HG03097 (cell line): ENCODE measurements around the gene ZNF212.

ENCODE experiments used
- ATAC-seq: cut with Tn5 transposase; IDR thresholded peaks from one replicate; pipeline ENCODE4 v1.9.1; 2021; ENCODE audit not compliant: unreplicated experiment, low FRiP score

The ZNF212 gene

DNA sequence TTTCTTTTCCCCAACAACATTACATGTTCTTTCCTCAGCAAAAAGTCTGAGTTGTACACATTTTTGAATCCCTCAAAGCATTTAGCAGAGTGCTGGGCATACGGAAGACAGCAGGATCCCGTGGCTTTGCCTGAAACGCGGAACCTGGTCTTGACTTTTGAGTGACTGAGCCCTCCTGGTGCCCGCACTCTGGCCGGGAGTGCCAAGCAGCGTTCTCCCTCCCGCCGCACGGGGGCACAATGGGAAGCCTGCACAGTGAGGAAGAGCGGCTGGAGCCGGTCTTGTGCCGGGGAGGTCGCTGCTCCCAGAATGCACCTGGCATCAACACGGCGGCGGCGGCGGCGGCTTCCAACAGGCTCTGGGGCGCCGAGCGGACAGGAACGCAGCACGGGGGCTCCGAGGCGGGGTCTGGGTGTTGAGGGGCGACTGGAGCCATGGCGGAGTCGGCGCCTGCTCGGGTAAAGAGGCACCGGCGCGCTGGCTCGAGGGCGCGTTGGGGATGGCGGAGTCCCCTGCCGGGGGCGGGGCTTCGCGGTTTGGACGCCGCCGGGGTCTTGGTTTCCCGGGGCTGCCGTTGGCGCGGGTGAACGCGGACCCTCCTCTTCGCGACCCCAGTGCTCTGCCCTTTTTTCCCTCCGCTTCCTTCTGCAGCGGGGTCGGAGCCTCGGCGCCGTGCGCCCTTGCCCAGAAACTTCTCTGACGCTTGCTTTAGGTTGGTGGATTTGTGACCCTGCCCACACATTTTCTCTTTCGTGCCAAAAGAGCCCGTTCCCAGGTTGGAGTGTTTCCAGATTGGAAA is at the start of gene ZNF212:
ZNF212 (plus strand) TSS at position 307 of the 799 bp plus-strand sequence; CDS start at position 435, 128 bp downstream.
- peak; percentile 100 for ATAC-seq

DNA sequence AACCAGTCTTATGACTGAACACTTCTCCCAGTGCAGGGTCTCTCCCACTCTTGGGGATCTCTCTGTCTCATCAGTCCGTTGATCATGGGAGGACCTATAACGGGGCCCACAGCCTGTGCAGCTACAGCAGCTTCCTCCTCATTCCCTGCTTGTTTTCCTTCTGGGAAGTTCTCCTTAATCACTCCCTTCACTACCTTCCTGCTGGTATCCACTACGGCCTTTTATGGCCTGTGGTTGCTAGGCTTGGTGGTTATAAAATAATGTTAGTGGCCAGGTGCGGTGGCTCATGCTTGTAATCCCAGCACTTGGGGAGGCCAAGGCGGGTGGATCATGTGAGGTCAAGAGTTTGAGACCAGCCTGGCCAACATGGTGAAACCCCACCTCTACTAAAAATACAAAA is 47.6 kb upstream of the ZNF212 start:
- no peak for ATAC-seq

DNA sequence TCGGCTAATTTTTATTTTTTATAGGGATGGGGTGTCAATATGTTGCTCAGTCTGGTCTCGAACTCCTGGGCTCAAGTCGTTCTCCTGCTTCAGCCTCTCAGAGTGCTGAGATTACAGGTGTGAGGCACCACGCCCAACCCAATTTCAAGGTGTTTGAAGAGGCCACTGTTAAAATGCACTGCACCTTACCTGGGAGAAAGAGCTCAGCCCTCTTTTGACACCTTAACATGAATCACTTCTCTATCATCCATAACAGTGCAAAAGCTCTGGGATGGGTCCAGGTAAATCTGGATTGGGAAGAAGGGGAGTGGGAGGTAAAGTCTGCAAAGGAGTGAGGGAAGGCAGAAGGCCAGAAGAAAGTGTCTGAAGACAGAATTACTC is 44.7 kb upstream of the ZNF212 start:
- no peak for ATAC-seq

DNA sequence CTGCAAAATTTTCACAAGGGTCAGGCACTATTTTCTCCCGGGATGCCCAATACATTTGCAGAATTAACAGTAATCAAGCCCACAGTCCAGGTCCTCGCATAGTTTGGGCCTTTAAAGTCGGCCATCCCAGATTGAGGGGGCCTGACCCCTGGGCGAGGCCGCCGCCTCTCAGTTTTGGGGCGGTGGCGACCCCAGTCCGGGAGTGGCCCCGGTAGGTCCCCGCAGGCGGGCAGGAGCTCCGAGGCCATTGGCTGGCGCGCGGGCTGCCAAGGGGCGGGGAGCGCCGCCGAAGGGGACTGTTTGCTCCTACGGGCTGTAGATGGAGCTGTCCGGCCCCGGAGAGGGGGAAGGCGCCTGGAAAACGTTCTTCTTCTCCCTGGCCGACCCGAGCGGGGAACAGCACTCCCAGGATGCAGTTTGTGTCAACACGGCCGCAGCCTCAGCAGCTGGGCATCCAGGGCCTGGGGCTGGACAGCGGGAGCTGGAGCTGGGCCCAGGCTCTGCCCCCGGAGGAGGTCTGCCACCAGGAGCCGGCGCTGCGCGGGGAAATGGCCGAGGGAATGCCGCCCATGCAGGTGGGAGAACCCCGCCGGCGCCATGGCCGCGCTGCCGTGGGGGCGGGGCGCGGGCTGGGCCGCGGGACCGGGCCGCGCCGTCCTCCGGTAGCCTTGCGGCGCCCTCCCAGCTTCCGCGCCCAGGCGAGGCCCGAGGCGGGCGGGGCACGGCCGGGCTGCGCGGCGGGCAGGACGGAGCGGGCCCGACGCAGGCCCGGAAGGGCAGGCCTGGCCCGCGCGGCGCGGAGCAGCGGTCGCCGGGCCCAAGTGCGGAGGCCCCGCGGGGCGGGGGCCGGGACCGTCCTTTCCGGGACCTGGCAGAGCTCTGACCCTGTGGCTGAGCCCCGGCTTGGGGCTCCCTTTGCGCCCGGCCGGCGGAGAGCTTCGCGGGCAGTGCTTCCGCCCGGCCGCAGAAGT is 44.0 kb upstream of the ZNF212 start, which contains the start of gene ZNF282:
ZNF282 (plus strand) TSS at position 367 of the 971 bp plus-strand sequence; CDS start at position 411, 44 bp downstream.
- peak; percentile 92 for ATAC-seq

DNA sequence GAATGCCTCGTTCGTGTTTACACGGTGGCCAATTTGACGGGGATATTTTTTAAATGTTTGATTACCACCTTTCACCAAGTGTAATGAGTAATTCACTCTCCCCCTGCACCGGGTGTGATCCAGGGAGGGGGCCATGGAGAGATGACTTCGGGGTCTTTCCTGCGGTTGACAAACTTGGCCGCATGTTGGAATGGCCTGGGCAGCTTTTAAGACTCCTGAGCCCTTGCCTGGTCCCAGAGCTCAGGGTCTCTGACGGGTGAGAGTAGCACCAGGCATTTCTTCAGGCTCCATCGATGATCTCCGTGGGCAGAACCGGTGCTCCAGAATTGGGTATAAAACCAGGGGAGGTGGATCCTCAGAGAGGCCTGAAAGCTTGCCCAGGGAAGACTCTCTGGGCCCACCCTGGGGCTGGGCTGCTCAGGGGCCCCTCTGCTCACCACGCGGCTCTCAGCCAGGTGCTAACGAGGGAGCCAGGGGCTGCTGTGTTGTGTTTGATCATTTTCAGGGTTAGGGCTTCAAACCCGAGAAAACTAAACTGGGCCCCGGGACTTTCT is 43.2 kb upstream of the ZNF212 start:
- no peak for ATAC-seq

DNA sequence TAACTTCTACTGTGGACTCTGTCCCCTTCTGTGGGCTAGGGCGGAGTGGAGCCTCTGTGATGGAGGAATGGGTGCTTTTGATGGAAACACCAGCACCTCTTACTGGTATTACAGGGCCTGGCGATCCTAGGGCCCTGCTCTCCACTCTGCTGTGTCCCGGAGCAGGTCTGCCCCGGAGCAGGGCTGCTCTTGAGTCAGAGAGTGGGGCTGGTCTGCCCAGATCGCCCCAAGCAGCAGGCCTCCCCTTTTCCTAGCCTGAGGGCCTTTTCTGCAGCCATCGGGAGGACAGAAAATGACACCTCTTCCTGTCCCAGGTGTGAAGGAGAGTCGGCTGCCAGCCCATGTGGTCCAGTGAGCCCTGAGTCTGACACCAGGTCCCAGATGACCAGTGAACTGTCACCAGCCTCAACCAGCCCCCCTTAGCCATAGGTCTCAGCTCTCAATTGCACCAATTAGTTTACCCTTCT is 42.7 kb upstream of the ZNF212 start:
- no peak for ATAC-seq

DNA sequence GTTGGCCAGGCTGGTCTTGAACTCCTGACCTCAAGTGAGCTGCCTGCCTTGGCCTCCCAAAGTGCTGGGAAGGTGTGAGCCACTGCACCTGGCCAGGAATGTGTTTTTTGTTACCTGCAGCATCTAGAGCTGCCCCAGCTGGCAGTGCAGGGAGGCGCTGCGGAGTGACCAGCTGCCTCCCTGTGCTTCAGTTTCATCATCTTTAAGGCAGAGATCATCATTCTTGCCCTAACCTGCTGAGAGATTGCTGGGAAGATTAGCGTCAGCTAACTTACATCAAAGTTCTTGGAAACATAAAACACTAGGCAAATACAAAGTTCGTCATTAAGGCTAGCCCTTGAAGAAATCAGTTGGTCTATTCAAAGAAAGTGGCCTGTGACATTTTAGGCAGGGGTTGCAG is 41.8 kb upstream of the ZNF212 start:
- ATAC-seq = no peak

DNA sequence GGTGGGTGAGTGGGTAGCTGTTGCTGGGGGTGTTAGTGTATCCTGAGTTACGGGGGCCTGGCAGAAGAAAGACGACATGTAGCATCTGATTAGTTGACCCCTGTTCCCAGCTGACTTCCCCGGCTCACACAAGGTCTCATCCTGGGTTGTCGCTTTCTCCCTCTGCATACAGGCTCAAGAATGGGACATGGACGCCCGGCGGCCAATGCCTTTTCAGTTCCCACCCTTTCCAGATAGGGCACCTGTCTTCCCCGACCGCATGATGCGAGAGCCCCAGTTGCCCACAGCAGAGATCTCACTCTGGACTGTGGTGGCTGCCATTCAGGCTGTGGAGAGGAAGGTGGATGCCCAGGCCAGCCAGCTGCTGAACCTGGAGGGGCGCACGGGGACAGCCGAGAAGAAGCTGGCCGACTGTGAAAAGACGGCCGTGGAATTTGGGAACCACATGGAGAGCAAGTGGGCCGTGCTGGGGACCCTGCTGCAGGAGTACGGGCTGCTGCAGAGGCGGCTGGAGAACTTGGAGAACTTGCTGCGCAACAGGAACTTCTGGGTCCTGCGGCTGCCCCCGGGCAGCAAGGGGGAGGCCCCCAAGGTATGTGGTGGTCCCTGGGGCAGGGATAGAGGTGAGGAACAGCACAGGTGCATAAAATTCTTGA is 41.2 kb upstream of the ZNF212 start:
- ATAC-seq = no peak

DNA sequence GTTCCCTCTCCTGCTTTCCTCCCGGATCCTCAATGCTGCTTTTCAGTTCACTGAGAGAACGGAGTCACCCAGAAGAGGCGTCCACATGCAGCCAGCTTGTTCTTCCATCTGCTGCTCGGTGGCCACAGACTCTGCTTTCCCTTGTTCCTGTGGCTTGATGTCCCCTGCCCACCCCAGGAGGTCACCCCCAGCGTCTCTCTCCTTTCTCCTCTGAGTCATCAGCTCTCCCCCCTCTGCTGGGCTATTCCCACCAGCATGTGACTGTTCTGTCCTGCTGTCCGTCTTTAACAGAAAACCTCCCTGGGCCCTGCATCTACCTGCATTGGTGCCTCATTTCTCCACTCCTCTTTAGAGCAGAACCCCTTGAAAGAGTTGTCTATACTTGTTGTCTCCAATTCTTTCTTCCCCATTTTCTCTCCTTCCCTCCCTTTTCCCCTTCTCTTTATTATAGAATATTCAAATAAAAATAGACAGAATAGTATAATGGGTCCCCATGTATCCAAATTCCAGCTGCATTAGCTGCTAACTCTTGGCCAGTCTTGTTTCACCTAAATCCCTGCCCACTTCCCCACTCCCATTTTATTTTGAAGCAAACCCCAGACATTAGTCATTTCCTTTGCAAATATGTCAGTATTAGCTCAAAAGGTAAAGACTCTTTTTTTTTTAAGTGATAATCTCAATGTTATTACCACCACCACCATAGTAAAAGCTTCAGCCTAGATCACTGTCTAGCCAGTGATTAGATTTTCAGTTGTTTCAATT is 40.0 kb upstream of the ZNF212 start:
- ATAC-seq = no peak

DNA sequence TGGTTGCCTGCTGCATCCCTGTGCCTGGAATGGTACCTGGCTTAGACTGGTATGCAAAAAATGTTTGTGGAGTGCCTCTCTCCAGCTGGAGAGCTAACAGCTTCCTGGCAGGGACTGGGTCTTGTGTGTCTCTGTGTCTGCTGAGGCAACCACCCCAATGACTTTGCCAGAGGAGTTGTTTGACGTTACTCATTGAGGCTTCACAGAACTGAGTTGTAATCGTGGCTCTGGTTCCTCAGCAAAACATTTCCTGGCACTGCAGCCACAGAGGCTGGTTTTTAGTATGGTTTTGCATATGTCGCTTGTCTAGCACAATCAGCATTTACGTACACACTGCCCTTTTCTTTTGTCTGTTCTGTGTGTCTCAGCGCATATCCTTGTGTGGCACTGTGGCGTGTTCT is 36.6 kb upstream of the ZNF212 start:
- ATAC-seq = no peak

DNA sequence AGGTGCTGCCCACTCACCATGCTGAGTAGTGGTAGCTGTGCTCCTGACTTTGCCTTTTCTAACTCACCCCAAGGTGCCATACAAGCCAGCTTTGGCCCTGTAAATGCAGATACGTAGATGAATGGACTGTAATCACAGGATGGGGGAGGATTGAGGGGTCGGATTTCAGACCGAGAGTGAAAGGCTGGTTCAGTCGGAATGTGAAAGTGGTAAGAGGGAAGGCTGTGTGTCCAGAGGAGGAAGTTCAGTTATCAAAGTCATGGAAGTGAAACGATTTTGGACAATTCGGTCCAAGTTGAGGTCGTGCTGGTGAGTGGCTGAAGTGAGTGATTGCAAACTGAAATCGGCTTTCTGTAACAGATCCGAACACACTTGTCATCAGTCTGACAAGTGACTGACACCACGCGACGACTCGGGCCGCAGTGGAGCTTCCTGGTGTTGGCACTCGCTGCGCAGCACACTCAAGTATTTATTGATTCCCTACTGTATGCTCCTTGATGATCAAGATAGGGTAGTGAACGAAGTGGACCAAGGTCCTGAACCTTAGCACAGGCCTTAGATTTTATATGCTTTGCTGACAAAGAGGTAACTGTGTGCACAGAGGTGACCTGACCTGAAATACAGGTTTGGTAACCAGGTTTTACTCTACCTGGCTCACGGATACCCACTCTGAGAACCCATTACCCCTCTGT is 33.6 kb upstream of the ZNF212 start:
- no peak for ATAC-seq

DNA sequence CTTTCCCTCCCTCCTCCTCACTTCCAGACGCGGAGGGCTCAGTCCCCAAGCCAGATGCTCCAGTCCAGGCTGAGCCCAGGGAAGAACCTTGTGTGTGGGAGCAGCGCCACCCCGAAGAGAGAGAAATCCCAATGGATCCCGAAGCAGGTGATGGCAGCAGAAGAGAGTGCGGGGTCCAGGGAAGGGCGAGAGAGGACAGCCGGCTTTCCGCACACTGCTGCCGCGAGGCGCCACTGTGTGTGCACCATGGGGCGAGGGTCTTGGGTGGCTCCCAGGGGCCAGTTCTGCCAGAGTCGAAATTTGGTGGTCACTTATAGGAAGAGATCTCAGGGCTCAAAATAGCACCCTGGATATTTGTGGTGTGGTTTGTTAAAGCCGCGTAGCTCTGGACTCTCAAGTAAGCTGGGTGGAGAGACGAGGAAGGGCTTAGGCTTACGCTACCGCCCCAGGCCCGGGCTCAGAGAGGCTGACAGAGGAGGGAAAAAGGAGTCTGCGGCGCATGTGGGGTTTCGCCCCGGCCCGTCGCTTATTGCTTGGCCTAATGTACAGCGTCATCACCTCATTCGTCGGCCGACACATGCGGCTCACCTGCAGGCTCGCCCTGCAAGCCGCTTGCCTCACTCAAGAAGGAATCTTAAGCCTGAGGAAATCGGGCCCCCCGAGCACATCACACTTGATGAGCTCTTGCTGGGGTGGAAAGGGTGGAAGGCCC is 32.0 kb upstream of the ZNF212 start:
- no peak for ATAC-seq

DNA sequence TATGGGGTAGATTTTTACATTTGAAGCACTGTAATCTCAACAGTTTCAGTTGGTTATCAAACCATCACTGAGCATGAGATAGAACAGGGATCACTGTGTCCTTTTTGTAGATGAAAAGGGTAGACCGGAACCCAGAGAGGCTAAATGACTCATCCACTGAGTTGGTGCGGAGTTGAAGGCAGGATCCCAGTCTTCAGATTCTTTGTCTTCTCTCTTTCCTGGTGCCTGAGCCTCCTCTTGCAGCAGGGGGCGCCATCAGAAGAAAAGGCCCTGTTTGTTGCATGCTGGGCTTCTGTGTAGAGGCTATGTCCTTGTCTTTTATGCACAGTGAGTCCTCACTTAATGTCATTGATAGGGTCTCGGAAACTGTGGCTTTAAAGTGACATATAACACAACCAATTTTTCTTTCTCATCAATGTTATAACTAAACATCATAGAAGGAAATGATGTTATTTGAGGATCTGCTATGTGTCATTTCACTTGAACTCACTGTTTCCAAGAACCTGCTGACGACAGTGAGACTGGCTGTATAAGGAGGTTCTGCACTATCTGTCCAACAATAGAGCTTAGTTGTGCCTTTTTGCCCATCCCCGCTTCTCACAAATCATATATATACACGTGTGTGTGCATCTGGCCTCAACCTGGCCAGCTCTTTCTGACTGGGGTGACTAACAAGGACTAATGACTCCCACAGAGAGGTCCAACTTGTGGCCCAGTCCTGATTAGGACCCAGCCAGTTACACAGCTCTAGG is 29.8 kb upstream of the ZNF212 start:
- no peak for ATAC-seq

DNA sequence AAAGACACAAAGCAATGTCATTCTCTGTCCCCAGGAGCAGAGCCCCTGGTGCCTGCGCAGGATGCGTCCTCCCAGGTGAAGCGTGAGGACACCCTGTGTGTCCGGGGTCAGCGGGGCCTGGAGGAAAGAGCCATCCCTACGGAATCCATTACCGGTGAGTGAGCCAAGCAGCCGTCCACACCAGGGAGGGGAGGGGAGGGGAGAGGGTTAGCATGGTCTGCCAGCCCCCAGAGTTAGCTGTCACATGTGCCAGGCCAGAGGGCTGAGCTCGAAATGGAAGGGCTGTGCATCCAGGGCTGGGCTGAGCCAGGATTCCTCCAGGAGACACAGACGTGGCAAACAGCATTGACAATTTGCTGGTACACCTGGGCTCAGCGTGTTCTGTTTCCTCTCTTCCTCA is 28.9 kb upstream of the ZNF212 start:
- ATAC-seq = no peak

DNA sequence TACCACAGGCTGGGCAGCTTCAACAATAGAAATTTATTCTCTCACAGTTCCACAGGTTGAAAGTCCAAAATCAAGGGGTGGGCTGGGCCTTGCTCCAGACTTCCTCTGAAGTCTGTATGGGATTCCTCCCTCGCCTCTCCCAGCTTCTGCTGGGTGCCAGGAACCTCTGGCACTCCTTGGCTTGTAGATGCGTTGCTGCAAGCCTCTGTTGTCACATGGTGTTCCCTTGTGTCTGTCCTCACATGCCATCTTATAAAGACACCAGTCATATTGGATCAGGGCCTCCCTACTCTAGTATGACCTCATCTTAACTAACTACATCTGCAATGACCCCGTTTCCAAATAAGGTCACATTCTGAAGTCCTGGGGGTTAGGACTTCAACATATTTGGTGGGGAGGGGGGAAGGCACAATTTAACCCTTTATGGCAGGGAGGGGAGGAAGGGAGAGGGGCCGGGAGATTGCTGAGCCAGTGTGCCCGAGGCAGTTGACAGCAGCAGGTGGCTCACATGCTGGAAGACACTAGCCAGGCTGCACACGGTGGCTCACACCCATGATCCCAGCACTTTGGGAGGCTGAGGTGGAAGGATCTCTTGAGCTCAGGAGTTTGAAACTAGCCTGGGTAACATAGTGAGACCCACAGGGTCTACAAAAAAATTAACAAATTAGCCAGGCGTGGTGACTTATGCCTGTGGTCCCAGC is 25.3 kb upstream of the ZNF212 start:
- no peak for ATAC-seq

DNA sequence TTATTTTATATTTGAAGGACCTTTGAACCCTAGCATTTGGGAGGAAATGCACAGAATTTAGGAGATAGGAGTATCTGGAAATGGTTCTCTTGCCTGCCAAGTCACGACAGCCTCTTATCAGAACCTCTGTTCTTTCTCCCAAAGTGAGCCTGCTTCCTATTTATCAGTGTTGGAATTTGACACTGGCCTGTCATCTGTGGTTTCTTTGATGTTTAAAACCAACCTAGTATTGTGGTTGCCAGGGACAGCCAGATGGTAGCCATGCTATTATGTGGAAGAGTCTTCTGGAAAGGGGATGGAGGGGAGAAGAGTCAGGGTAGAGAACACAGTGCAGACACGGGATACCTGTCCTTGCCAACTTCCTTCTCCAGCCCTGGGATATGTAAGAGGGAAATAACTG is 23.0 kb upstream of the ZNF212 start:
- no peak for ATAC-seq

DNA sequence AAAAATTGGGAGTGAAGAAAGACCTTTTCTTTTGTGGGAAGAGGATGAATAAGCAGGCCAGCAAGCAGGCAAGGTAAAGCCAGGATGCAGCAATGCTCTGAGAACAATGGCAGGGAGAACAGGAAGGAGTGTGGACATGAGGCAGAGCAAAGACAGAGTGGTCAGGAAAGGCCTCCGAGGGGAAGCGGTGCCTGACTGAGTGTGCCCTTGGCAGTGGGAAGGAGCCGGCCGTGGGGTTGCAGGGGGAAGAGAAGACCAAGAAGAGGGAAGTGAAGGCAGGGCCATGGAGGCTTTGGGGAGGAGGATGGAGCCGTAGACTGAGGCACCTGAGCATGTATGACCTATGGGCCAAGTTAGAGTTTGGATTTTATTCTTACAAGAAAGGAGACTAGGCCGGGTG is 21.9 kb upstream of the ZNF212 start:
- ATAC-seq = no peak
